ENCODE measurements around the gene ATXN10.
A peak's percentile ranks its signal among the peaks of the same experiment; 100 is the strongest.
"Not testable (repeated sequence)": the region's sequence is repeated elsewhere in the genome, so short reads cannot be mapped to it uniquely, and the experiment has no call there.

ATXN10 gene

GRCh38 chr22:45671783-45672563, at the start of gene ATXN10:
Gene ATXN10 (plus strand): TSS chr22:45671834. CDS start chr22:45672064, 230 bp downstream.
- peak; percentile 67 for DNase-seq

GRCh38 chr22:45621836-45622600, 49.6 kb upstream of the ATXN10 start:
- no peak for DNase-seq

- DNase-seq = not testable (repeated sequence)
These were observed 48.0 kb upstream of the ATXN10 start for GRCh38 chr22:45623464-45624145.

- DNase-seq = no peak
These were observed 45.4 kb upstream of the ATXN10 start for GRCh38 chr22:45626198-45626651.

- DNase-seq = no peak
These were observed 44.0 kb upstream of the ATXN10 start for GRCh38 chr22:45627489-45628233.

GRCh38 chr22:45628515-45628914, 43.1 kb upstream of the ATXN10 start:
- DNase-seq = no peak

GRCh38 chr22:45629469-45630089, 42.1 kb upstream of the ATXN10 start:
- DNase-seq = no peak

- DNase-seq = no peak
These were observed 41.2 kb upstream of the ATXN10 start for GRCh38 chr22:45630436-45630835.

- DNase-seq = no peak
These were observed 40.3 kb upstream of the ATXN10 start for GRCh38 chr22:45631140-45631840.

GRCh38 chr22:45631841-45632238, 39.8 kb upstream of the ATXN10 start:
- DNase-seq = no peak

GRCh38 chr22:45632791-45633515, 38.7 kb upstream of the ATXN10 start:
- DNase-seq = no peak

GRCh38 chr22:45636683-45637082, 35.0 kb upstream of the ATXN10 start:
- DNase-seq = no peak

- DNase-seq = no peak
These were observed 33.4 kb upstream of the ATXN10 start for GRCh38 chr22:45638197-45638596.

- peak; percentile 21 for DNase-seq
These were observed 32.5 kb upstream of the ATXN10 start for GRCh38 chr22:45638834-45639746.

- no peak for DNase-seq
These were observed 31.9 kb upstream of the ATXN10 start for GRCh38 chr22:45639747-45640102.

GRCh38 chr22:45640291-45640940, 31.2 kb upstream of the ATXN10 start:
- DNase-seq = no peak

- no peak for DNase-seq
These were observed 30.6 kb upstream of the ATXN10 start for GRCh38 chr22:45640941-45641621.

GRCh38 chr22:45642986-45643385, 28.6 kb upstream of the ATXN10 start:
- no peak for DNase-seq

GRCh38 chr22:45644714-45645113, 26.9 kb upstream of the ATXN10 start:
- DNase-seq = no peak

Data from CD4-positive, alpha-beta T cell treated with Interferon gamma for 1 hour (primary cell).